NCI-H1105 (cell line): ENCODE results near the gene GRIN1.
"Not testable (repeated sequence)": the region's sequence is repeated elsewhere in the genome, so short reads cannot be mapped to it uniquely, and the experiment has no call there.

ENCODE experiments used
- DNase-seq: peaks from one replicate; lab custom pipeline; 2025; lab: John Stamatoyannopoulos, UW

GRIN1 gene

GRCh38 chr9:137111788-137112563 lies 27.0 kb upstream of the GRIN1 start:
- DNase-seq: no peak

- no peak for DNase-seq
Measured at GRCh38 chr9:137112564-137113384, 26.2 kb upstream of the GRIN1 start.

GRCh38 chr9:137113385-137114159 lies 25.4 kb upstream of the GRIN1 start:
- DNase-seq: no peak

GRCh38 chr9:137114220-137114612 lies 24.7 kb upstream of the GRIN1 start:
- DNase-seq: no peak

- peak; percentile 46 for DNase-seq
Measured at GRCh38 chr9:137114613-137115393, 24.2 kb upstream of the GRIN1 start, which contains the start of gene DPP7. DPP7 (minus strand) TSS chr9:137114733; CDS start chr9:137114713, 20 bp downstream.

- no peak for DNase-seq
Measured at GRCh38 chr9:137115394-137116026, 23.4 kb upstream of the GRIN1 start.

GRCh38 chr9:137116027-137116507 lies 22.9 kb upstream of the GRIN1 start:
- DNase-seq: no peak

GRCh38 chr9:137116728-137117127 lies 22.2 kb upstream of the GRIN1 start:
- DNase-seq: no peak

GRCh38 chr9:137117269-137117731 lies 21.7 kb upstream of the GRIN1 start:
- DNase-seq: no peak

- not testable (repeated sequence) for DNase-seq
Measured at GRCh38 chr9:137118092-137118603, 20.8 kb upstream of the GRIN1 start.

- DNase-seq: not testable (repeated sequence)
Measured at GRCh38 chr9:137121927-137122795, 16.8 kb upstream of the GRIN1 start.

GRCh38 chr9:137122796-137123467 lies 16.0 kb upstream of the GRIN1 start:
- not testable (repeated sequence) for DNase-seq

GRCh38 chr9:137123468-137123837 lies 15.5 kb upstream of the GRIN1 start:
- DNase-seq: no peak

GRCh38 chr9:137123952-137124462 lies 14.9 kb upstream of the GRIN1 start:
- DNase-seq: not testable (repeated sequence)

- DNase-seq: no peak
Measured at GRCh38 chr9:137126786-137127185, 12.2 kb upstream of the GRIN1 start.

GRCh38 chr9:137127301-137128157 lies 11.4 kb upstream of the GRIN1 start:
- no peak for DNase-seq

GRCh38 chr9:137128158-137128861 lies 10.6 kb upstream of the GRIN1 start:
- DNase-seq: no peak
